ENCODE results near the gene RRAS2.

RRAS2 gene

DNA sequence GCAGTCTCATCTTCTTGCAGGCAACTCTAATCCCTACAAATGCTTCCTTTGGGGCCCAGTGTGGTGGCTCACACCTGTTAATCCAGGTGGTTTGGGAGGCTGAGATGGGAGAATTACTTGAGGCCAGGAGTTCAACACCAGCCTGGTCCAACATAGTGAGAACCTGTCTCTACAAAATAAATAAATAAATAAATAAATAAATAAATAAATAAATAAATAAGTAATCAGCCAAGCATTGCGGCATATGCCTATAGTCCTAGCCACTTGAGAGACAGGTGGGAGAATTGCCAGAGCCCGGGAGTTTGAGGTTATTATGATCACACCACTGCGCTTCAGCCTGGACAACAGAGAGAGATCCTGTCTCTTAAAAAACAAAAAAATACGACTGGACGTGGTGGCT lies 34.1 kb upstream of the RRAS2 start:
- no peak overlapping the region for H3K4me3 ChIP-seq (ENCODE audit: low read depth, low read length)
- CTCF ChIA-PET = interaction anchor here (0.6 kb wide), 1 partner anchor 62 kb away, joined by 4 read pairs; no protein-coding TSS in a partner anchor
- no peak for DNase-seq (ENCODE audit: low read depth, low spot score)
- POLR2A ChIA-PET = no interaction called here
- TF ChIP-seq, protein P1, sequence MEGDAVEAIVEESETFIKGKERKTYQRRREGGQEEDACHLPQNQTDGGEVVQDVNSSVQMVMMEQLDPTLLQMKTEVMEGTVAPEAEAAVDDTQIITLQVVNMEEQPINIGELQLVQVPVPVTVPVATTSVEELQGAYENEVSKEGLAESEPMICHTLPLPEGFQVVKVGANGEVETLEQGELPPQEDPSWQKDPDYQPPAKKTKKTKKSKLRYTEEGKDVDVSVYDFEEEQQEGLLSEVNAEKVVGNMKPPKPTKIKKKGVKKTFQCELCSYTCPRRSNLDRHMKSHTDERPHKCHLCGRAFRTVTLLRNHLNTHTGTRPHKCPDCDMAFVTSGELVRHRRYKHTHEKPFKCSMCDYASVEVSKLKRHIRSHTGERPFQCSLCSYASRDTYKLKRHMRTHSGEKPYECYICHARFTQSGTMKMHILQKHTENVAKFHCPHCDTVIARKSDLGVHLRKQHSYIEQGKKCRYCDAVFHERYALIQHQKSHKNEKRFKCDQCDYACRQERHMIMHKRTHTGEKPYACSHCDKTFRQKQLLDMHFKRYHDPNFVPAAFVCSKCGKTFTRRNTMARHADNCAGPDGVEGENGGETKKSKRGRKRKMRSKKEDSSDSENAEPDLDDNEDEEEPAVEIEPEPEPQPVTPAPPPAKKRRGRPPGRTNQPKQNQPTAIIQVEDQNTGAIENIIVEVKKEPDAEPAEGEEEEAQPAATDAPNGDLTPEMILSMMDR (IDR thresholded peaks at IDR 0.05; ENCODE audit: insufficient read depth, low read length, missing control alignments) = no peak

DNA sequence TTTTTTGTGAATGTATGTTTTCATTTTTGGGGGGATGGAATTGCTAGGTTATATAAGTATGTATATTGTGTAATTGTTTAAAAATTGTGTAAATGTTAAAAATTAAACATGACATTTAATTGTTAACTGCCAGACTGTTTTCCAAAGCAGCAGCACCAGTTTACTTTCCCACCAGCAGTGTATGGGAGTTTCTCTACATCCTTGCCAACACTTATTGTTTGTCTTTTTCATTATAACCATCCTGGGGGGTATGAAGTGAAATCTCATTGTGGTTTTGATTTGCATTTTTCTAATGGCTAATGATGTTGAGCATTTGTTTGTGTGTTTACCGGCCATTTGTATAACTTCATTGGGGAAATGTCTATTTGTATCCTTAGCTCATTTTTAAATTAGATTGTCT lies 31.7 kb upstream of the RRAS2 start:
- no peak overlapping the region for H3K4me3 ChIP-seq (ENCODE audit: low read depth, low read length)
- ChIA-PET CTCF (no interaction called here), POLR2A (no interaction called here)
- TF ChIP-seq, protein P1 (IDR thresholded peaks at IDR 0.05; ENCODE audit: insufficient read depth, low read length, missing control alignments) = no peak
- DNase-seq (ENCODE audit: low read depth, low spot score) = no peak

DNA sequence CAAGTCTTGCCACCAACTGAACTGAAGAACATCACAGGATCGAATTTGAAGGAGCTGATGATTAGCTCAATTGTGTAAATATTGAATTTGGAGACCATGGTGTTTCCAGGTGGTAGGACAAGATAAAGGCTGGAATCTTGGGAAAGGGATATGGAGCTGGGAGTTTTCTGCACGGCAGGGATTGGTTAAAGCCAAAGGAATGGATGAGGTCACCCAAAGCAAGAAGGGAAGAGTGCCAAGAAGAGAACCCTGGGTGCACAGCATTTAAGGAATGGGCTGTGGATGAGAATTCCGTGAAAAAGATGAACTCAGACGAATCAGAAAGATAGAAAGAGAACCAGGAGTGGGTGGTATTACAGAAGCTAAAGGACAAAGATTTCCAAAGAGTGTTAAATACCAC lies 29.4 kb upstream of the RRAS2 start:
- no peak for DNase-seq (ENCODE audit: low read depth, low spot score)
- ChIA-PET CTCF (interaction anchor here (0.8 to 1.7 kb wide), 3 partner anchors 10 to 35 kb away, joined by 3 to 9 read pairs (median 3); no protein-coding TSS in a partner anchor), POLR2A (interaction anchor here (0.6 kb wide), 1 partner anchor 28 kb away, joined by 3 read pairs; no protein-coding TSS in a partner anchor)
- no peak overlapping the region for H3K4me3 ChIP-seq (ENCODE audit: low read depth, low read length)
- TF ChIP-seq, protein P1 (IDR thresholded peaks at IDR 0.05; ENCODE audit: insufficient read depth, low read length, missing control alignments) = no peak

DNA sequence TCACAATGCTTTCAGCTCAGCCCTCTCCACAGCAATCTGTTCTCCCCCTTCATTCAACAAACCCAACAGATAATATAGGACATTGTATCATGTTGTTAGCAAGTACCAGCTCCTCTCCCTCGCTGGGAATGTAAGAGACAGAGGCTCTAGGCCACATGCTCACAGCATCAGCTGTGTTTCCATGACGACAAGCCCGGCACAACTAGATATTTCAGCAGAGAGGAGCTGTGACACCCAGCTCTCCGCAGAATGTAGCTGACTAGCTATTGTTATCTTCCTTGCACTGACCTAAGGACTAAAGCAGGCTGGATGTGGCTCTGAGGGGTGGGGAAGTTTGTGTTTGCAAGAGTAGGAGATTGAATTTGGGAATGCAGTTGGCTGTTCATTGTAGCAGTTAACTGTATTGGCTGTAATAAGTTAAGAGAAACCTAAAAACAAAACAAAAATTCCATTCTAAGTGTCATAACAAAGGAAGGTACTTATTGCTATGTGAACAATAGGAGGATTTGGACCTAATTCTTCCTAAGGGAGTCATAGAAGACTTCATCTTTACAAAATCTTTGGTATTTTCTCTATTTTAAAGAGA lies 28.0 kb upstream of the RRAS2 start:
- DNase-seq (ENCODE audit: low read depth, low spot score) = peak; percentile 46
- TF ChIP-seq, protein P1 (IDR thresholded peaks at IDR 0.05; ENCODE audit: insufficient read depth, low read length, missing control alignments) = no peak
- no peak overlapping the region for H3K4me3 ChIP-seq (ENCODE audit: low read depth, low read length)
- ChIA-PET CTCF (interaction anchor here (1.1 kb wide), 1 partner anchor 68 kb away, joined by 4 read pairs; no protein-coding TSS in a partner anchor), POLR2A (interaction anchor here (0.7 kb wide), 1 partner anchor 35 kb away, joined by 5 read pairs; no protein-coding TSS in a partner anchor)

DNA sequence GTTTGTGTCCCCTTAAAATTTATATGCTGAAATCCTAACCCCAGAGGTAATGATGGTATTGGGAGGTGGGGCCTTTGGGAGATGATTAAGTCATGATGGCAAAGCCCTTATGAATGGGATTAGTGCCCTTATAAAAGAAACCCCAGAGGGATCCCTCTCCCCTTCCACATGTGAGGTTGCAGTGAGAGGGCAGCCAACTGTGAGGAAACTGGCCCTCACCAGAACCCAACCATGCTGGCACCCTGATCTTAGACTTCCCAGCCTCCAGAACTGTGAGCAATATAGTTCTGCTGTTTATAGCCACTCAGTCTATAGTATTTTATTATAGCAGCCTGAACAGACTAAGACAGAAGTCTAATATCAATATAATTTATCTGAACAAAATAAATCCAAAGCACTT lies 27.1 kb upstream of the RRAS2 start:
- TF ChIP-seq, protein P1 (IDR thresholded peaks at IDR 0.05; ENCODE audit: insufficient read depth, low read length, missing control alignments) = no peak
- CTCF ChIA-PET = no interaction called here
- no peak for DNase-seq (ENCODE audit: low read depth, low spot score)

DNA sequence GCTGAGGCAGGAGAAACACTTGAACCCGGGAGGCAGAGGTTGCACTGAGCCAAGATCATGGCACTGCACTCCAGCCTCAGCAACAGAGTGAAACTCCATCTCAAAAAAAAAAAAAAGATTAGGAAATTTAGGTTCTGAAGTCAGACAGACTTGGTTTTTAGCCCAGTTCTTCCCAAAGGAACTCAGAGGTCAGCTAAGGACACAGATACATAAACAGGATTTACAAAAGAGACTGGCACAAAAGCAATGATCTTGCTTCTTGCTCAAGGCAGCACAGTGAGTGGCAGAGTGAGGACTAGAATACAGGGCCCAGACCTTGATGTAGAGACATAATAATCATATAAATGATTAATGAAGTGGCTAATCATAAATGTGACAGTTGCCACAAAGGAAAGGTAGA lies 25.4 kb upstream of the RRAS2 start:
- TF ChIP-seq, protein P1 (IDR thresholded peaks at IDR 0.05; ENCODE audit: insufficient read depth, low read length, missing control alignments) = no peak
- H3K4me3 ChIP-seq (ENCODE audit: low read depth, low read length) = no peak overlapping the region
- DNase-seq (ENCODE audit: low read depth, low spot score) = no peak
- ChIA-PET POLR2A (no interaction called here), CTCF (interaction anchor here (1.4 to 2.7 kb wide), 2 partner anchors 70 to 83 kb away, joined by 3 to 12 read pairs; no protein-coding TSS in a partner anchor)

More for the DNA sequence above, 27.1 kb upstream of the RRAS2 start:
- no peak overlapping the region for H3K4me3 ChIP-seq (ENCODE audit: low read depth, low read length)
- POLR2A ChIA-PET = no interaction called here
